Effector memory CD4-positive, alpha-beta T cell (primary cell): ENCODE results near the gene ZNF804A.

Source experiments
- DNase-seq, 3 donors: peaks; one replicate each; pipeline ENCODE4 v3.0.0-alpha.2; 2020
- H3K27ac ChIP-seq: 2 replicates; pipeline ENCODE4 v1.7.0; 2013; ENCODE audit warnings: mild to moderate bottlenecking, low read length, moderate library complexity; ENCODE audit not compliant: insufficient read depth, poor library complexity, severe bottlenecking
- H3K27me3 ChIP-seq: replicated peaks from 2 replicates; pipeline ENCODE4 v1.7.0; 2013; ENCODE audit warnings: mild to moderate bottlenecking, low read length; ENCODE audit not compliant: insufficient read depth, control insufficient read depth, poor library complexity, severe bottlenecking
- H3K36me3 ChIP-seq: 2 replicates; pipeline ENCODE4 v1.7.0; 2013; ENCODE audit warnings: mild to moderate bottlenecking, low read length, moderate library complexity; ENCODE audit not compliant: control insufficient read depth, insufficient read depth
- H3K4me1 ChIP-seq: 2 replicates; pipeline ENCODE4 v1.7.0; 2013; ENCODE audit warnings: low read length, mild to moderate bottlenecking; ENCODE audit not compliant: control insufficient read depth, insufficient read depth, poor library complexity, severe bottlenecking
- H3K4me3 ChIP-seq: 2 replicates; pipeline ENCODE4 v1.7.0; 2013; ENCODE audit warnings: low read length, low read depth, mild to moderate bottlenecking; ENCODE audit not compliant: insufficient read depth, poor library complexity, severe bottlenecking
- H3K9me3 ChIP-seq: 2 replicates; pipeline ENCODE4 v1.7.0; 2013; ENCODE audit warnings: mild to moderate bottlenecking, low read length, moderate library complexity; ENCODE audit not compliant: control insufficient read depth

ZNF804A gene

GRCh38 chr2:184646177-184646576, 47.8 kb downstream of the ZNF804A start:
- H3K27ac ChIP-seq, result no peak overlapping the region
- no peak for DNase-seq

GRCh38 chr2:184646593-184646992, 48.3 kb downstream of the ZNF804A start:
- Histone ChIP-seq H3K27ac (no peak overlapping the region), H3K4me3 (no peak overlapping the region), H3K4me1 (no peaks in the 10 kb centered on the region), H3K9me3 (no peaks in the 10 kb centered on the region), H3K27me3 (no peaks in the 10 kb centered on the region), H3K36me3 (no peaks in the 10 kb centered on the region)
- DNase-seq, result no peak

More at GRCh38 chr2:184646177-184646576, 47.8 kb downstream of the ZNF804A start:
- H3K36me3 ChIP-seq, result no peaks in the 10 kb centered on the region
- H3K4me1 ChIP-seq, result no peaks in the 10 kb centered on the region
- no peaks in the 10 kb centered on the region for H3K9me3 ChIP-seq
- H3K27me3 ChIP-seq, result no peaks in the 10 kb centered on the region
- H3K4me3 ChIP-seq, result no peak overlapping the region

GRCh38 chr2:184654945-184655344, 56.6 kb downstream of the ZNF804A start:
- Histone ChIP-seq H3K4me1 (no peaks in the 10 kb centered on the region), H3K9me3 (no peaks in the 10 kb centered on the region), H3K36me3 (no peaks in the 10 kb centered on the region), H3K27ac (no peak overlapping the region), H3K27me3 (no peaks in the 10 kb centered on the region), H3K4me3 (no peak overlapping the region)
- DNase-seq, result no peak

GRCh38 chr2:184677171-184677570, 78.8 kb downstream of the ZNF804A start:
- H3K27ac ChIP-seq, result no peak overlapping the region
- no peak for DNase-seq

GRCh38 chr2:184679219-184680018, 81.1 kb downstream of the ZNF804A start:
- Histone ChIP-seq H3K27ac (no peak overlapping the region), H3K4me1 (no peaks in the 10 kb centered on the region), H3K9me3 (no peaks in the 10 kb centered on the region), H3K27me3 (no peaks in the 10 kb centered on the region), H3K36me3 (no peaks in the 10 kb centered on the region), H3K4me3 (no peak overlapping the region)
- no peak for DNase-seq

More at GRCh38 chr2:184677171-184677570, 78.8 kb downstream of the ZNF804A start:
- Histone ChIP-seq H3K36me3 (no peaks in the 10 kb centered on the region), H3K27me3 (no peaks in the 10 kb centered on the region), H3K4me1 (no peaks in the 10 kb centered on the region), H3K9me3 (no peaks in the 10 kb centered on the region), H3K4me3 (no peak overlapping the region)

- DNase-seq, result no peak
- H3K9me3 ChIP-seq, result no peaks in the 10 kb centered on the region
- no peaks in the 10 kb centered on the region for H3K4me1 ChIP-seq
- no peaks in the 10 kb centered on the region for H3K36me3 ChIP-seq
- no peak overlapping the region for H3K4me3 ChIP-seq
- H3K27ac ChIP-seq, result no peak overlapping the region
- no peaks in the 10 kb centered on the region for H3K27me3 ChIP-seq
Measured at GRCh38 chr2:184680825-184681224, 82.5 kb downstream of the ZNF804A start.

GRCh38 chr2:184681642-184682321, 83.5 kb downstream of the ZNF804A start:
- H3K27ac ChIP-seq, result no peak overlapping the region
- H3K4me3 ChIP-seq, result no peak overlapping the region
- no peaks in the 10 kb centered on the region for H3K9me3 ChIP-seq
- no peaks in the 10 kb centered on the region for H3K36me3 ChIP-seq
- no peaks in the 10 kb centered on the region for H3K27me3 ChIP-seq
- no peak for DNase-seq
- H3K4me1 ChIP-seq, result no peaks in the 10 kb centered on the region

- no peak for DNase-seq
- no peak overlapping the region for H3K4me3 ChIP-seq
- H3K36me3 ChIP-seq, result no peaks in the 10 kb centered on the region
- H3K4me1 ChIP-seq, result no peaks in the 10 kb centered on the region
- no peak overlapping the region for H3K27ac ChIP-seq
- H3K9me3 ChIP-seq, result no peaks in the 10 kb centered on the region
- H3K27me3 ChIP-seq, result no peaks in the 10 kb centered on the region
Measured at GRCh38 chr2:184683911-184684310, 85.6 kb downstream of the ZNF804A start.

GRCh38 chr2:184685999-184686841, 87.9 kb downstream of the ZNF804A start:
- no peak overlapping the region for H3K4me3 ChIP-seq
- no peaks in the 10 kb centered on the region for H3K27me3 ChIP-seq
- H3K36me3 ChIP-seq, result no peaks in the 10 kb centered on the region
- DNase-seq, result no peak
- no peak overlapping the region for H3K27ac ChIP-seq
- no peaks in the 10 kb centered on the region for H3K9me3 ChIP-seq
- H3K4me1 ChIP-seq, result no peaks in the 10 kb centered on the region
